WI38 (cell line): ENCODE results near the gene POU2F3.

ENCODE experiments used
- H3K4me3 ChIP-seq: 2 replicates; pipeline ENCODE4 v1.5.1; 2011; ENCODE audit warnings: low read depth, mild to moderate bottlenecking, control low read depth, low read length
- TF ChIP-seq, protein P1 (sequence below): IDR thresholded peaks from 2 replicates; pipeline ENCODE4 v1.5.1; 2012; ENCODE audit warnings: low read depth, mild to moderate bottlenecking, control low read depth, low read length

Gene POU2F3

GRCh38 chr11:120233207-120233803 is 6.6 kb upstream of the POU2F3 start:
- H3K4me3 ChIP-seq: no peak overlapping the region
- TF ChIP-seq, protein P1, sequence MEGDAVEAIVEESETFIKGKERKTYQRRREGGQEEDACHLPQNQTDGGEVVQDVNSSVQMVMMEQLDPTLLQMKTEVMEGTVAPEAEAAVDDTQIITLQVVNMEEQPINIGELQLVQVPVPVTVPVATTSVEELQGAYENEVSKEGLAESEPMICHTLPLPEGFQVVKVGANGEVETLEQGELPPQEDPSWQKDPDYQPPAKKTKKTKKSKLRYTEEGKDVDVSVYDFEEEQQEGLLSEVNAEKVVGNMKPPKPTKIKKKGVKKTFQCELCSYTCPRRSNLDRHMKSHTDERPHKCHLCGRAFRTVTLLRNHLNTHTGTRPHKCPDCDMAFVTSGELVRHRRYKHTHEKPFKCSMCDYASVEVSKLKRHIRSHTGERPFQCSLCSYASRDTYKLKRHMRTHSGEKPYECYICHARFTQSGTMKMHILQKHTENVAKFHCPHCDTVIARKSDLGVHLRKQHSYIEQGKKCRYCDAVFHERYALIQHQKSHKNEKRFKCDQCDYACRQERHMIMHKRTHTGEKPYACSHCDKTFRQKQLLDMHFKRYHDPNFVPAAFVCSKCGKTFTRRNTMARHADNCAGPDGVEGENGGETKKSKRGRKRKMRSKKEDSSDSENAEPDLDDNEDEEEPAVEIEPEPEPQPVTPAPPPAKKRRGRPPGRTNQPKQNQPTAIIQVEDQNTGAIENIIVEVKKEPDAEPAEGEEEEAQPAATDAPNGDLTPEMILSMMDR: no peak

- TF ChIP-seq, protein P1: peak; percentile 81
- H3K4me3 ChIP-seq: no peak overlapping the region
Measured at GRCh38 chr11:120235024-120235628, 4.8 kb upstream of the POU2F3 start.

GRCh38 chr11:120236169-120237107 is 3.5 kb upstream of the POU2F3 start:
- TF ChIP-seq, protein P1: no peak
- no peak overlapping the region for H3K4me3 ChIP-seq

DNA sequence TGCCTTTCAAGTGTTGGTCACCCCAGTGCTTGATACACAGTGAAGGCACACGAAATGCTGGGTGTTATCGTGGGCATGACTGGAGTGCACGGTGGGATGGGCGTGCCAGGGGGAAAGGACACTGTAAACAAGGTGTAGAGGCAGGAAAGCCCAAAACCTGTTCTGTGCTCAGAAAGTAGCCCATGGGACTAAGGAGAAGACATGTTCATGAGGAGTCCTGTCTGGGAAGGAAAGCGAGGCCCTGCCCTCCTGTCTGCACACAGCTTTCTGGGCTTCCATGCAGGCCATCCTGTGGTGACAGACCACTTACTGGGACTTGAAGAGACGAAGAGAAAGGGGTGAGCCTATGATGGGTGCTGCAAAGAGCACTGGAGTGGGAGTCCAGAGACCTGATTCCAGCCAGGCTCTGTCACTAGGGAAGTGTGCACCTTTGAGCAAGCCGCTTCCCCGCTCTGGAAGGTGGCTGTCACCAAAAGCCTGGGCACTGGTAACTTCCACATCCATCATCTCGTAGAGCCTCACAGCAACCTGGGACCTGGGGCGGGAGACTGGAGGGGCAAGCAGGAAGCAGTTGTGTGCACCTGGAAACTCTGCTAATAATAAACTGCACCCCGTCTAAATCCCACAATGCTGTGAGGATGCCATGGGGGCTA is 846 bp upstream of the POU2F3 start:
- H3K4me3 ChIP-seq: no peak overlapping the region
- TF ChIP-seq, protein P1: no peak

DNA sequence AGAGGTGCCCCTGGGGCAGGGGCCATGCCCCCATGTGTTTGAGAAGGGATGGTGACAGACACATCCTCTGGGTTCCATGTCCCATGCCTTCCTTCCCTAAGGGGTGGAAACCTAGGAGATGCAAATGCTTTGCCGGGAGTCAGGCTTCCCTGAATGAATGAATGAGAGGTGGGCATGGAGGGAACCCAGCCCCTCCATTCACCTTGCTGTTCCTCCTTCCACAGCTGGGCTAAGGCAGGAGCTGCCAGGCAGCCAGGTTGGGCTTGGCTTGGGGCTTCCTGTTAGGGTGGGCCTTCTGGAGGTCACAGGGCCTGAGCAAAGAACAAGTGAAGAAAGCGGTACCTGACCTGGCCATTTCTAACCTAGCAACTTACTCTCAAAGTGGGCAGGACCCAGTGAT is 926 bp downstream of the POU2F3 start:
- TF ChIP-seq, protein P1: no peak
- no peak overlapping the region for H3K4me3 ChIP-seq

GRCh38 chr11:120241277-120241676 is 1.3 kb downstream of the POU2F3 start:
- TF ChIP-seq, protein P1: no peak
- H3K4me3 ChIP-seq: no peak overlapping the region
